Fibroblast of lung (primary cell): ENCODE measurements around the gene KRT76.

Experiments used
- EZH2 ChIP-seq: IDR thresholded peaks from 2 replicates; pipeline ENCODE4 v1.5.1; 2012; ENCODE audit warnings: low read length, control low read depth, mild to moderate bottlenecking; ENCODE audit errors: missing control alignments
- TF ChIP-seq, protein P1 (sequence below), 2 donors: IDR thresholded peaks in 1 of 2; conservative IDR thresholded peaks in 1 of 2; 1 replicate in 1 of 2; 2 replicates in 1 of 2; pipeline ENCODE4 v1.5.1; 2011 to 2012; ENCODE audit warnings: low read length in 2 of 2, control low read depth in 1 of 2, inconsistent platforms in 1 of 2, low read depth in 1 of 2, mild to moderate bottlenecking in 1 of 2

DNA sequence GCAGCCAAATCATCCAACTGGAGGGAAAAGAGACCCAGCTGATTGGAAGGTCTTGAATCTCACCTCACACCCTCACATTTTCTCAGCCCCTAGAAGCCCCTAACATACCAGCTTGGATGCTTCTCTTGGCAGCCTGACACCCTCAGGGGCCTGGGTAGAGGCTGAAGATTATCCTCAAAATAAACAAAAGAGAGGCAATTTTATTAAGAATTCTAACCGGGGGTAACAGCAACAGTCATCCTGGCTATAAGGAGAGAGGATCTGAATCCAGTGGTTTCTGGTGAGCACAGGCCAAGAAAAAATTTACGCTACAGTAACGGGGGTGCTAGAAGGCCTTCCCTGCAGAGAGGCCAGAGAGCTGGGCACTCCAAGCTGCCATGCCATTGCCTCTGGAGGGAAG is 21.6 kb downstream of the KRT76 start:
- TF ChIP-seq, protein P1, sequence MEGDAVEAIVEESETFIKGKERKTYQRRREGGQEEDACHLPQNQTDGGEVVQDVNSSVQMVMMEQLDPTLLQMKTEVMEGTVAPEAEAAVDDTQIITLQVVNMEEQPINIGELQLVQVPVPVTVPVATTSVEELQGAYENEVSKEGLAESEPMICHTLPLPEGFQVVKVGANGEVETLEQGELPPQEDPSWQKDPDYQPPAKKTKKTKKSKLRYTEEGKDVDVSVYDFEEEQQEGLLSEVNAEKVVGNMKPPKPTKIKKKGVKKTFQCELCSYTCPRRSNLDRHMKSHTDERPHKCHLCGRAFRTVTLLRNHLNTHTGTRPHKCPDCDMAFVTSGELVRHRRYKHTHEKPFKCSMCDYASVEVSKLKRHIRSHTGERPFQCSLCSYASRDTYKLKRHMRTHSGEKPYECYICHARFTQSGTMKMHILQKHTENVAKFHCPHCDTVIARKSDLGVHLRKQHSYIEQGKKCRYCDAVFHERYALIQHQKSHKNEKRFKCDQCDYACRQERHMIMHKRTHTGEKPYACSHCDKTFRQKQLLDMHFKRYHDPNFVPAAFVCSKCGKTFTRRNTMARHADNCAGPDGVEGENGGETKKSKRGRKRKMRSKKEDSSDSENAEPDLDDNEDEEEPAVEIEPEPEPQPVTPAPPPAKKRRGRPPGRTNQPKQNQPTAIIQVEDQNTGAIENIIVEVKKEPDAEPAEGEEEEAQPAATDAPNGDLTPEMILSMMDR (conservative IDR thresholded peaks at IDR 0.05 in 1 of 2, IDR thresholded peaks at IDR 0.05 in 1 of 2; ENCODE audit: low read depth in 1 of 2, low read length in 2 of 2): no peak
- no peak for TF ChIP-seq EZH2
